Neutrophil (primary cell): ENCODE results near the gene TM2D1.
"Not testable (repeated sequence)": the region's sequence is repeated elsewhere in the genome, so short reads cannot be mapped to it uniquely, and the experiment has no call there.

Experiments used
- H3K27ac ChIP-seq: fragments of 200-600 bp; sonication (generic); 2 replicates; pipeline ENCODE4 v1.5.1; 2016; ENCODE audit warnings: mild to moderate bottlenecking, moderate library complexity
- H3K27me3 ChIP-seq: fragments of 200-600 bp; sonication (generic); 2 replicates; pipeline ENCODE4 v1.6.0; 2016; ENCODE audit warnings: mild to moderate bottlenecking
- H3K36me3 ChIP-seq: fragments of 200-600 bp; sonication (generic); 2 replicates; pipeline ENCODE4 v1.5.1; 2017
- H3K4me1 ChIP-seq, 2 experiments: fragments of 200-600 bp in 1 of 2; sonication (generic) in 1 of 2; 1 replicate in 1 of 2; 2 replicates in 1 of 2; pipeline versions ENCODE4 v1.5.1 to v1.6.1; 2013 to 2016; ENCODE audit warnings: low read depth in 1 of 2, low read length in 1 of 2, mild to moderate bottlenecking in 1 of 2, moderate library complexity in 1 of 2; ENCODE audit not compliant: control insufficient read depth in 1 of 2, insufficient read depth in 1 of 2
- H3K4me3 ChIP-seq, 2 experiments: fragments of 200-600 bp in 1 of 2; sonication (generic) in 1 of 2; 1 replicate in 1 of 2; 2 replicates in 1 of 2; pipeline ENCODE4 v1.5.1; 2013 to 2016; ENCODE audit warnings: low read depth in 1 of 2, low read length in 1 of 2, mild to moderate bottlenecking in 1 of 2, moderate library complexity in 1 of 2
- H3K9me3 ChIP-seq: fragments of 200-600 bp; sonication (generic); 2 replicates; pipeline ENCODE4 v1.5.1; 2016
- TF ChIP-seq, protein P1 (sequence below): fragments of 200-600 bp; sonication (generic); IDR thresholded peaks from 2 replicates; pipeline ENCODE4 v1.5.1; 2016; ENCODE audit warnings: antibody characterized with exemption

TM2D1 gene

DNA sequence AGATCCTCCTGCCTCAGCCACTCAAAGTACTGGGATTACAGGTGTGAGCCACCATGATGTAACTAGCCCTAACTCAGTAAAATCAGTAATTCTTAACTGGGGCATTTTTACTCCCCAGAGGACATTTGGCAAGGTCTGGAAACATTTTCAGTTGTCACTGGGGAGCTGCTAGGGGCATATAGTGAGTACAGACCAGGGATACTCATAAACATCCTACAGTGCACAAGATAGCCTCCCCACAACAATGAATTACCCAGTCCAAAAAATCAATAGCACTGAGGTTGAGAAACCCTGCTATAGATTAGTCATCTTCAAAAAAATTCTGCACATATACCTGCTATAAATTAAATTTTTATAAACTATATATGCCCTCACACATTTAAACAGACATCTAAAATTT lies 13.0 kb downstream of the TM2D1 start:
- Histone ChIP-seq H3K4me3 (no peak overlapping the region), H3K27me3 (no peaks in the 10 kb centered on the region), H3K9me3 (no peaks in the 10 kb centered on the region), H3K36me3 (peaks cover 23% of the 10 kb centered on the region), H3K4me1 (peaks cover 0 to 5% of the 10 kb centered on the region in 2 experiments), H3K27ac (no peak overlapping the region)
- TF ChIP-seq, protein P1, sequence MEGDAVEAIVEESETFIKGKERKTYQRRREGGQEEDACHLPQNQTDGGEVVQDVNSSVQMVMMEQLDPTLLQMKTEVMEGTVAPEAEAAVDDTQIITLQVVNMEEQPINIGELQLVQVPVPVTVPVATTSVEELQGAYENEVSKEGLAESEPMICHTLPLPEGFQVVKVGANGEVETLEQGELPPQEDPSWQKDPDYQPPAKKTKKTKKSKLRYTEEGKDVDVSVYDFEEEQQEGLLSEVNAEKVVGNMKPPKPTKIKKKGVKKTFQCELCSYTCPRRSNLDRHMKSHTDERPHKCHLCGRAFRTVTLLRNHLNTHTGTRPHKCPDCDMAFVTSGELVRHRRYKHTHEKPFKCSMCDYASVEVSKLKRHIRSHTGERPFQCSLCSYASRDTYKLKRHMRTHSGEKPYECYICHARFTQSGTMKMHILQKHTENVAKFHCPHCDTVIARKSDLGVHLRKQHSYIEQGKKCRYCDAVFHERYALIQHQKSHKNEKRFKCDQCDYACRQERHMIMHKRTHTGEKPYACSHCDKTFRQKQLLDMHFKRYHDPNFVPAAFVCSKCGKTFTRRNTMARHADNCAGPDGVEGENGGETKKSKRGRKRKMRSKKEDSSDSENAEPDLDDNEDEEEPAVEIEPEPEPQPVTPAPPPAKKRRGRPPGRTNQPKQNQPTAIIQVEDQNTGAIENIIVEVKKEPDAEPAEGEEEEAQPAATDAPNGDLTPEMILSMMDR: no peak

DNA sequence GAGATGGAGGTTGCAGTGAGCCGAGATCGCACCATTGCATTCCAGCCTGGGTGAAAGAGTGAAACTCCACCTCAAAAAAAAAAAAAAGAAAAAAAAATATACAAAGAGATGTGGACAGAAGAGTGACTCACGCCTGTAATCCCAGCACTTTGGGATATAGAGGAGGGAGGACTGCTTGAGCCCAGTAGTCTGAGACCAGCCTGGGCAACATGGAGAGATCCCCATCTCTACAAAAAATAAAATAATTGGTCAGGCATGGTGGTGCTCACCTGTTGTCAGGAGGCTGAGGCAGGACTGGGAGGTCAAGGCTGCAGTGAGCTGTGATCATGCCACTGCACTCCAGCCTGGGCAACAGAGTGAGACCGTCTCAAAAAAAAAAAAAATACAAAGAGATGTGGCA lies 13.7 kb downstream of the TM2D1 start:
- not testable (repeated sequence) for H3K27me3 ChIP-seq, H3K27ac ChIP-seq
- H3K36me3 ChIP-seq: peaks cover 28% of the 10 kb centered on the region

GRCh38 chr1:61709908-61710289 lies 15.0 kb downstream of the TM2D1 start:
- Histone ChIP-seq H3K4me3 (no peak overlapping the region), H3K36me3 (peaks cover 41% of the 10 kb centered on the region), H3K4me1 (peaks cover 0 to 5% of the 10 kb centered on the region in 2 experiments), H3K9me3 (no peaks in the 10 kb centered on the region), H3K27me3 (no peaks in the 10 kb centered on the region), H3K27ac (peak overlapping the region; percentile 31)
- TF ChIP-seq, protein P1: no peak

More for the DNA sequence above, 13.7 kb downstream of the TM2D1 start:
- not testable (repeated sequence) for H3K9me3 ChIP-seq, H3K4me3 ChIP-seq, H3K4me1 ChIP-seq

- Histone ChIP-seq H3K4me3 (no peak overlapping the region), H3K36me3 (peaks cover 48% of the 10 kb centered on the region), H3K27ac (no peak overlapping the region), H3K27me3 (no peaks in the 10 kb centered on the region), H3K4me1 (peaks cover 0 to 5% of the 10 kb centered on the region in 2 experiments), H3K9me3 (no peaks in the 10 kb centered on the region)
- TF ChIP-seq, protein P1: no peak
Observed at GRCh38 chr1:61708953-61709907, 15.7 kb downstream of the TM2D1 start.

- Histone ChIP-seq H3K4me3 (no peak overlapping the region), H3K9me3 (no peaks in the 10 kb centered on the region), H3K27me3 (no peaks in the 10 kb centered on the region), H3K36me3 (peaks cover 69% of the 10 kb centered on the region), H3K4me1 (no peaks in the 10 kb centered on the region), H3K27ac (no peak overlapping the region)
- TF ChIP-seq, protein P1: no peak
Observed at GRCh38 chr1:61699911-61700851, 24.8 kb downstream of the TM2D1 start.
